ENCODE results near the gene ABCA12. TPM values are rescaled to one million over a fixed set of nuclear protein-coding genes. Genes with fewer than 3 reads are reported as not detected.

Gene ABCA12
- polyA plus RNA-seq, 1 of the 3 experiments (the other 2 are of a cell fraction), result 0.07 TPM

GRCh38 chr2:214889301-214889700 is 249.1 kb downstream of the ABCA12 start:
- Histone ChIP-seq H3K36me3 (replicated peaks in 1 of 2; ENCODE audit: control insufficient read depth in 1 of 2, insufficient read depth in 2 of 2, low read length in 1 of 2) (no peaks in the 10 kb centered on the region), H3K9ac (no peak overlapping the region), H3K4me1 (ENCODE audit: control insufficient read depth in 1 of 2, insufficient read depth in 2 of 2, low read depth in 1 of 2, low read length in 1 of 2) (no peaks in the 10 kb centered on the region), H3K27me3 (ENCODE audit: insufficient read depth) (no peaks in the 10 kb centered on the region), H2AFZ (ENCODE audit: low read depth) (no peak overlapping the region), H3K9me3 (no peaks in the 10 kb centered on the region), H3K9me2 (no peaks in the 10 kb centered on the region), H3K4me2 (no peak overlapping the region), H3K4me3 (ENCODE audit: low read depth in 2 of 2, low read length in 1 of 2) (no peak overlapping the region), H3K27ac (ENCODE audit: low read depth in 2 of 2, low read length in 1 of 2) (no peak overlapping the region), H4K20me1 (ENCODE audit: insufficient read depth) (no peaks in the 10 kb centered on the region), H3K79me2 (ENCODE audit: insufficient read depth) (no peaks in the 10 kb centered on the region), H3F3A (replicated peaks; ENCODE audit: insufficient read depth) (no peaks in the 10 kb centered on the region)
- no peak for DNase-seq
- TF ChIP-seq PBX3 (IDR thresholded peaks at IDR 0.05), result no peak
- no peak for TF ChIP-seq NFIC (IDR thresholded peaks at IDR 0.05; ENCODE audit: borderline replicate concordance)
- TF ChIP-seq MXI1 (IDR thresholded peaks at IDR 0.05; ENCODE audit: low read depth, low read length), result no peak
- TF ChIP-seq RAD21 (IDR thresholded peaks at IDR 0.05; ENCODE audit: low read length), result no peak
- TF ChIP-seq SMC3 (IDR thresholded peaks at IDR 0.05; ENCODE audit: low read depth, low read length), result no peak
- TF ChIP-seq TAF1 (IDR thresholded peaks at IDR 0.05; ENCODE audit: borderline replicate concordance, low read depth, low read length), result no peak
- TF ChIP-seq ZBTB33 (IDR thresholded peaks at IDR 0.05; ENCODE audit: borderline replicate concordance, low read depth), result no peak
- no peak for TF ChIP-seq USF1 (IDR thresholded peaks at IDR 0.05; ENCODE audit: borderline replicate concordance, low read depth)
- no peak for TF ChIP-seq SIN3A (IDR thresholded peaks at IDR 0.05; ENCODE audit: borderline replicate concordance, low read depth, low read length)
- TF ChIP-seq GABPA (IDR thresholded peaks at IDR 0.05; ENCODE audit: low read depth), result no peak
- TF ChIP-seq POLR2AphosphoS5 (IDR thresholded peaks at IDR 0.05; ENCODE audit: low read depth, low read length), result no peak
- TF ChIP-seq GATA2 (CRISPR knock-in tag; IDR thresholded peaks at IDR 0.05), result no peak
- TF ChIP-seq RCOR1 (IDR thresholded peaks at IDR 0.05; ENCODE audit: low read length), result no peak
- TF ChIP-seq IRF3 (IDR thresholded peaks at IDR 0.05; ENCODE audit: low read depth, low read length), result no peak
- TF ChIP-seq JUND (IDR thresholded peaks at IDR 0.05), result no peak
- no peak for TF ChIP-seq RXRA (IDR thresholded peaks at IDR 0.05; ENCODE audit: borderline replicate concordance, low read depth)
- WGBS (ENCODE audit: low lambda C conversion rate), result 41% methylated on average over 2 of the region's 2 CpGs
- CTCF ChIA-PET, result no interaction called here
- POLR2A ChIA-PET, result no interaction called here
